Stimulated activated naive CD4-positive, alpha-beta T cell treated with Interleukin-2 at 50 U/mL for 16 hours (primary cell): ENCODE data around the gene SRRM2.

Experiments
- DNase-seq: peaks from one replicate; lab custom pipeline; 2025; lab: John Stamatoyannopoulos, UW

SRRM2 gene

DNA sequence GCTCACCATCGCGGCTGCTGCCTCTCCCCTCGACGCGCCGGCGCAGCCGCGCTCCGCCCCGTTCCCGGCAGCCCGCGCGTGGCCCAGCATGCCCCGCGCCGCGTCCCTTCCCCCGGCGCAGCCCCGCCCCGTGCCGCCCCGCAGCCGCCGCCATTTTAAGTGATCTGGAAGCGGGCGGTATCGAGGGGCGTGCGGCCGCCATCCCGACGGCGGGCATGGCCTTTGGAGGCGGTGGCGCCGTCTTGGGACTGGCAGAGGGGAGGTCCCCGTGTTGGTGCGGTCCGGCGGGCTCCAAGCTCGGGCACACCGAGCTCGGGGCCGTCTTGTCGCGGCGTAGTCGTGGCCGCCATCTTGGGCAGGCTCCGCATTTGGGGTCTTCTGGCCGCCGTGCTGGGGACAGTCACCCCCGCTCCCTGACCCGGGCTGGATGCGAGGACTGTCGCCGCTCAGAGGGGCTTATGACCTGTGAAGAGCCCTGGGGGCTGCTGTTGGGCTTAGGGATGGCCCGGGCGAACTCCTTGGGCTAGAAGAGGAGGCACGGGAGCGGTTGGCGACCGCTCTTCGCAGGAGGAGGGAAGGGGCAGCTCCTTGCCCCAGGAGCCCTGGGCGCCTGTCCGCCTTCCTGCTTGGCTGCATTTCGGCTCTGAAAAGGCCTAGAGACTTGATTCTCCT lies 24.9 kb downstream of the SRRM2 start, which contains the start of gene ELOB:
Gene ELOB (minus strand): TSS at position 50 of the 672 bp plus-strand sequence. CDS start 41 bp downstream, at position 9.
- DNase-seq = peak; percentile 89

DNA sequence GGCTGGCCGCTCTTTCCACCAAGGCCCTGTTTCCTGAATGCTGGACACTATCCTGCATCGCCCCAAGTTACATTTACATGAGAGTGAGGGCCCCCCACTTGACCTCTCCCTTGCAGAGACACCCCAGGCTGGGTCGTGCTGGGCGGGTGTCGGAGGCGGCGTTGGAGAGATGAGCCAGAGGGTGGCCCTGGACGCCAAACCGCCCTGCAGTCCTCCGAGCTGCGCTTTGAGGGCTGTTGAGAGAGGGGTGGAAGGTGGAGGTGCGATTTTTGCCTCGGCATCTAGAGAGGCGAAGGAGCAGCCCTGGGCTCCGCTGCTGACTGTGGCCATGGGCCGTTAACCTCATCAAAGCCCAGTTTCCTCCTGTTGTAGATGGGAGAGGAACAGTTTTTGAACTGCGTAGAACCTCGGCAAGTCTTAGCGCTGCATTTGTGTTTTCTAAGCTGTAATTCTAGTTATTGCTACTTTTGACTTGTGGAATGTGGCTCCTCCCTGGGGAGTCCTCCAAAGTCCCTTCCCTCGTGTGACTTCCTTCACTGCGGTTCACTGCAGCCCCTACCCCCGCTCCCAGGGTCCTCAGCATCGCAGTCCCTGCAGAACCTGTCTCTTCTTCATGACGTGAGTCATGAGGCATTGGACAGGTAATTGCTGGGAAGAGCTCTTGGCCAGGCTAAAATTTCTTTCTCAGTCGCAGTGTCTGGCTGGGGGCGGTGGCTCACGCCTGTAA lies 25.6 kb downstream of the SRRM2 start:
- peak; percentile 35 for DNase-seq

DNA sequence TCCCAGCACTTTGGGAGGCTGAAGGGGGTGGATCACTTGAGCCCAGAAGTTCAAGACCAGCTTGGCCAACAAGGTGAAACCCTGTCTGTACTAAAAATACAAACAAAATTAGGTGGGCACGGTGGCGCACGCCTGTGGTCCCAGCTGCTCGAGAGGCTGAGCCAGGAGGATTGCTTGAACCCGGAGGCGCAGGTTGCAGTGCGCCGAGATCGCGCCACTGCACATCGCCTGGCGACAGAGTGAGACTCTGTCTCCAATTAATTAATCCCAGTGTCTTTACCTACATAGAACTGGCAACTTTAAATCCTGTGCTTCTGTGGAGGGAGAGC lies 26.2 kb downstream of the SRRM2 start:
- no peak for DNase-seq

DNA sequence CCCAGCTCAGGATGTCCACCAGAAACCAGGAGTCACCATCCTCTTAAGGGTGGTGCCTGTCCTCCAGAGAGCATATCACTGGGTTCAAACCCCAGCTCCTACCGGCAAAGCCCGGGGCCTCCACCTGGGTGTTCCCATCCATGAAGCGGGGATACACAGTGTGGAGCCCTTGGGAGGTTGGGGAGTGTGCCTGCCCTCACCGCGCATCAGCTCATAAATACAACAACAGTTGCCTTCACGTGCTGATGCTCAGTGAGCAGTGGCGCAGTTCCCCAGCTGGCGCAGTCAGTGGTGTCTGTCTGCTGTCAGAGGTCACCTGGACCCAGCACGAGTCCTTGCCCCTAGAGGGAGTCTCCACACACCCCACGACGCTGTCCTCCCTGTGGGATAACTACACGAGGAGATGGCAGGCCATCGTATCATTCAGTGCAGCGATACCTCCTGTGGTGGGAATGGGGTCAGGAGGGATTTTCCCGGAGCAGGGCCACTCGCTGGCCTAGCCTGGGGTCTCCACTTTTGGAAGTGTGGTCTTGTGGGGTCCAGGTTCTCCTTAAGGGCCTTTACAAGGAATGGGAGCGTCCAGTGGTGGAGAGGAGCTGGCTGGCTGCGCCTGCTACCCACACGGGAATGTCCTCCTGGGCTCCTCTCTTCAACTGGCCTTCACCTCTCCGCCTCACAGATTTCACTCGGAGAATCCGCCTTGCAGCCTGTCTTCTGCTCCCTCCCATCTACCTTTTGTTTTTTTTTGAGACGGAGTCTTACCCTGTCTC lies 26.9 kb downstream of the SRRM2 start:
- no peak for DNase-seq

DNA sequence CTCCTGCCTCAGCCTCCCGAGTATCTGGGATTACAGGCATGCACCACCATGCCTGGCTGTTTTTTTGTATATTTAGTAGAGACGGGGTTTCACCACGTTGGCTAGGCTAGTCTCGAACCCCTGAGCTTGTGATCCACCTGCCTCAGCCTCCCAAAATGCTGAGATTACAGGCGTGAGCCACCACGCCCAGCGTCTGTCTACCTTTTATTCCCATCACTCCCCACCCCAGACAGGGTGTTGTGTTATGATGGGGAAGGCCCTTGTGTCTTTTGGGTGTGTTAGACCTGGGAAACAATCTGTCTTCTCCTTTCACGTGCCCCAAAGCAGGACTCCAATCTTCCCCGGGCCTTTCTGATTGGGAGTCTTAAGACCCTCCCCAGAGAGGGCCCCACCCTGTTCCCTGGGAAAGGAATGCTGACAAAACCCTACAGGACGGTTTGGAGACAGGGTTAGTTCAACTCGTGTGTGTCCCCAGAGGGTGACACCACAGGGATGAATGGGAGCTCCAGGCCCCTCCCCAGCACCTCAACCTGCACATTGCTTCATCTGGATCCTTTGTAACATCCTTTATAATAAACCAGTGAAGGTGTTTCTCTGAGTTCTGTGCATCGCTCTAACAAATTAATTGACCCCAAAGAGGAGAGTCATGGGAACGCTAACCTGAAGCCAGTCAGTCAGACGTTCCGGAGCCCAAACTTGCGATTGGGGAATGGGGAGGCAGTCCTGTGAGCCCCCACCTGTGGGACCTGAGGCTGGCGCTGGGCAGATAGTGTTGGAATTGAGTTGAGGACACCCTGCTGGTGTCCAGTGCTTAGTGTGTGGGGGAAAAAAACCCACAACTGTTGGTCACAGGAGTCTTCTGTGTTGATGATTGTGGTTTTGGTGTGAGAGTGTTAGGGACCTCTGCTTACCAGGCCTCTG lies 27.8 kb downstream of the SRRM2 start:
- DNase-seq = no peak

DNA sequence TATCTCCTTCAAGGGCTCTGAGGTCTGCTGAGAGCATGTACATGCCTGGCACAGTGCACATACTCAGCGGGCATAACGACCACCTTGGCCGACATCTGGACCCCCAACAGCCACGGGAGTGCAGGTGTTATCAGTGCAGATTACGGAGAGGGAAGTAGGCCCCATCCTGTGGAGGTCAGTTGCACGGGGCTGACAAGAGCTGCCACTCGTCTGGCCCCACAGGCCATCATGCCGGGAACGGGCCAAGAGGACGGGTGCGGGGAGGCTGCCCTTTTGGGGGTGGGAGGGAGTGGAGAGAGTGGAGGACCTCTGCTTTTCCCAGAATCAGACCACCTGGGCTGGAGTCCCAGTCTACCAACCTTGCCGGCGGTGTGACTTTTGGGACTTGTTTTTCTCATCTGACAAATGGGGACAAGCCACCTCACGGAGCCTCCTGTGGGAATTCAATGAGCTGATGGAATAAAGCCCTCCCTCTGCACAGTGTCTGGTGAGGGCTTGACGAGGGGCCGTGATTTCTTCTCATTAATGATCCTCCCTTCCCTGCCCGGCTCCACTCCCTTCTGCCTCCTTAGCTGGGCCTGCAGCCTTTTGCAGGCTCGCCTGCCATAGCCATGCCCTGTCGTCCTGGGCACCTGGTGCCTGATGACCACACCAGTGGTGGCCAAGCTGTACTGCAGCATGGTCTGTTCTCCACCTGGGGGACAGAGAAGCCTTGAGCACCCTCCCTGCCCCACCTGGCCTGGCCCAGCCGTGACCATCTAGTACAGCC lies 30.3 kb downstream of the SRRM2 start:
- no peak for DNase-seq

DNA sequence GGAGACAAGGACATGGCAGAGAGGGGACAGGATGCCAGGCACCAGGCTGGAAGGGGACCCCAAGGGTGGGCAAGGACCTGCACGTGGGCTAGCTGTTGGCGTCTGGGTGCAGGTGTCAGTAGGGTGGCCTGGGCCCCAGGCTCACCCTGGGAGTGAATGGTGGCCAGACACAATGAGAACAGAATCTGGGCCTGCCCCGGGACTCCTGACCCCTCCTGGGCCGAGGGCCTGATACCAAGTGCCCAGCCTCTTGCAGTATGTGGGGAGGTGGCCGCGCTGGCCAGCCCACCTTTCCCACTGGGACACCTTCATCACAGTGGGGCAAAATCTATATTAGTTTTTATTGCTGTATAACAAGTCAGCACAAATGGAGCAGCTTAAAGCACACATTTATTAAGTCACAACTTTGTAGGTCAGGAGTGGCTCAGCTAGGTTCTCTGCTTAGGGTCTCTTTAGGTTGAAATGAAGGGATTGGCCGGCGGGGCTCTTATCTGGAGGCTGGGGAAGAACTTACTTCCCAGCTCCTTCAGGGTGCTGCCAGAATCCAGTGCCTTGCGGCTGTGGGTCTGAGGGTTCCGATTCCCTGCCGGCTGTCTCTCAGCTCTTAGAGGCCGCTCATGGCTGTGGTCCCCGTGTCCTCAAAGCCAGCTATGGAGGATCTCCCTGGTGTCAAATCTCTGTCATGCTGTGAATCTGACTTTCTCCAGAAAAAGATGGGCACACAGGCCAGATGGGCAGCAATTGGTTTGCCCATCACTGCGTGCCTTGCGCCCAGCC lies 31.3 kb downstream of the SRRM2 start:
- DNase-seq = no peak

DNA sequence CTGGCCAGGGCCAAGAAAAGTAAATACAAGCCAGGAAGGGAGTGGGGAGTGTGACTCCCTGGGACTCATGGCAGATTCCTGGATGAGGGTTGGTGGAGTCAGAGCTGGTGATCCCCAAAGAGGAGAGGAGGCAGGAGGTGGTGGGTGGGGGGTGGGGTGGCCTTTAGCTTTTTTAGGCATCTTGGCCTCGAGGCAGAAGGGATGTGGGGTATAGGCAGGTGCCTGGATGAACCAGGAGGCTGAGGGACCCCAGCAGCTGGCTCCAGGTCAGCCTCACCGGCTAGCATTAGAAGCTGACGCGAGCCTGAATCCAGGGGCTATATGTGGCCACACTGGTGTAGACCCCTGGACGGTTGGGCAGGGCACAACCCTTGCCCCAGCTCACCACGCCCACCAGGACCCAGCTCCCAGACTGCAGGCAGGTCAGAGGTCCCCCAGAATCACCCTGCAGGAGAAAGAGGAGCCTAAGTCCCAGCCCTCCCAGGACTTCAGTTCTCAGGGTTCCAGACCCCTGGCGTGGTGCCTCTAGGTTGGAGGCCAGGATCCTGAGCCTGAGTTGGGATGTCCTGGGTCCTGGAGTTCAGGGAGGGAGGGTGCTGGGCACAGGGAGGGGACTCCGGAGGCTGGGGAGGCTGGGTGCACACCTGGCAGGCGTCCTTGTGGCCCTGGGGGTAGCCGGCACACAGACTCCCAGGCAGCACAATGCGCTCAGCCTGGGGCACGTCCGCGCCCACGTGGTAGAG lies 32.1 kb downstream of the SRRM2 start:
- no peak for DNase-seq

DNA sequence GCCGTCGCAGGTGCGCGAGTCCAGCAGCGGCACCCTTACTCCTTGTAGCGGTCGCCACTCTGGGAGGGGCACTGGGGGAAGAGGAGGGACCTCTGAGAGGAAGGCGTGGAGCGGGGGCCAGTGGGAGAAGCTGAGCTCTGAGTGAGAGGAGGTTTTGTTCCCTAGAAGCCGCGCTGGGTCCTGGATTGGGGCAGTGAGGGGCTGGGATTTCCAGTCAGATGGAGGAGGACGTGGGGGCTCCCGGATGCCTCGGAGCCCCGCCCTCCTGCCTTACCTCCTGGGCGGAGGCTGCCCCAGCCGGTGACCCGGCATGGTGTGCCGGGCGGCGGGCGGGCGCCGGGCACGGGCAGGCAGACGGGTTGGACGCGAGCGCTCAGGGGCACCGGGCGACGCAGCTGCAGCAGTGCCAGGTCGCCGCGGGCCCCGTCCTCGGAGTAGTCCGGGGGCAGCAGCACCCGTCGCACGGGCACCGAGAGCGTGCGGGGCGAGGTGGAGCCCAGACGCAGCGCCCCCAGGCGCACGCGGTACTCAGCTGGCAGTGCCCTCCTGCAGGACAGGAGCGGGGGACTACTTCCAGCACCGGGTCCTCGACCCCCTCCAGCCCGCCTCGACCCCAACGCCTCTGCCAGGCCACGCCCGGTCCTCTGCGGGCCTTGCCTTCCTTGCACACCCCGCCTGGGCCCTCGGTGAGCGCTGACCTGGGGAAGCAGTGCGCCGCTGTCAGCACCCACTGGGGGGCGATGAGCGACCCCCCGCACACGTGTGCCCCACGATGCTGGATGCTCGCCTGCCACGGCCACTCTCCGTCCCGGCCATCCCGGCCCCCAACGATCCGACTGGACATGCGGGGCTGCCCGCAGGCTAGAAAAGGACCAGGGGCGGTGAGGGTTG lies 32.9 kb downstream of the SRRM2 start:
- no peak for DNase-seq

DNA sequence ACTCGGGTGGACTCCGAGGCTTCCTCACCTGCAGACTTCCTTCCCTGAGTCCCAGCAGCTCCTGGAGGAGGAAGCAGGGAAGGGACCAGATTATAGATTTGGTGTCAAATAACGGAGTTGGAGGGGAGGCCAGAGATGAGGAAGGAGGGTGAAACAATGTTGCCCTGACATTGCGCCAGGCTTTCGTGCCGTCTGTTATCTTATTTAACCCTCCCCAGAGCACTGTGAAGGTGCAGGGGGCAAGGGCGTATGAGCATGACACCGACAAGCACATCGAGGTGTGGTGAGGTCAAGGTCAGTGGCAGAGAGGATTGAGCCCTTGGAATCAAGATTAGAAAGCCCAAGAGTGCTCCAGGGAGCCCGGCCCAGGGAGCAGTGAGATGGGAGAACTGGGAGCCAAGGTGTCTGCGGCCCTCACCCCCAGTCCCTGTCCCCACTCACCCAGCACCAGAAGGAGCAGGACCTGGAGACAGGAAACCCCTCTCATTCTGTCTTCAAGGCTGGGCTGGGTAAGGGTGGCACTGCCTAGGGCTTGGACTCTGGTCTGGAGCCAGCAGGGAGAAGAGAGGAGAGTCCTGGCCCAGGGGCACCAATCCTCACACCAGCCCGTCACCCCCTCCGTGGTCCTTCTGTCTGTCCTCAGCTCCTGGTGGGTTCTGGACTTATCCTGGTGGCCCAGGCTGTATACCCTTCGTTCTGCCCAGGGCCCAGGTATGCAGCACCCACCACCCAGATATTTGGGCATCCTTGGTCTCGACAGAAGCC lies 33.8 kb downstream of the SRRM2 start:
- DNase-seq = no peak

DNA sequence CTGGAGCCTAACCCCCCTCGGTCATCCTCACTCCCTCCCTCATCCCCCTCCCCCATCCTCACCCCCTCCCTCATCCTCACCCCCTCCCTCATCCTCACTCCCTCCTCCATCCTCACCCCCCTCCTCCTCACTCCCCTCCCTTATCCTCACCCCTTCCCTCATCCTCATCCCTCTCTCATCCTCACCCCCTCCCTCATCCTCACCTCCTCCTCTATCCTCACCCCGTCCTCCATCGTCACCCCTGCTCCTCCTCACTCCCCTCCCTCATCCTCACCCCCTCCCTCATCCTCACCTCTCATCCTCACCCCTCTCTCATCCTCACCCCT lies 34.4 kb downstream of the SRRM2 start:
- no peak for DNase-seq

DNA sequence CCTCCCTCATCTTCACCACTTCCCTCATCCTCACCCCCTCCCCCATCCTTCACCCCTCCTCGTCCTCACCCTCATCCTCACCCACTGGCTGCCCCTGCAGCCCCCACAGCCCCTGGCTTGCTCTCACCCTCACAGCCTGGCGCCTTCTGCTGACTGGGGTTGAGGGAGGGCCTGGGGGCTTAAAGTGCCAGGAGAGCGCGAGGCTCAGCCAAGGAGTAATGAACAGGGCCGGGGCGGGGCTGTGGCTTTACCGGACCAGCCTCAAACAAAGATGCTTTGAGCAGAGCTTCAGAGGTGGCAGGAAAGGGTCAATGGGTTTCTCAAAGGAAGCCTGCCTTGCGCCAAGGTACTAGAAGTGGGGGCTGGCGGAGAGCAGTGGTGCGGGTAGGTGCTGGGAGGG lies 35.0 kb downstream of the SRRM2 start, which contains the start of gene PRSS33:
Gene PRSS33 (minus strand): TSS at position 155 of the 400 bp plus-strand sequence. CDS start 1,013 bp downstream, outside the sequence.
- no peak for DNase-seq

DNA sequence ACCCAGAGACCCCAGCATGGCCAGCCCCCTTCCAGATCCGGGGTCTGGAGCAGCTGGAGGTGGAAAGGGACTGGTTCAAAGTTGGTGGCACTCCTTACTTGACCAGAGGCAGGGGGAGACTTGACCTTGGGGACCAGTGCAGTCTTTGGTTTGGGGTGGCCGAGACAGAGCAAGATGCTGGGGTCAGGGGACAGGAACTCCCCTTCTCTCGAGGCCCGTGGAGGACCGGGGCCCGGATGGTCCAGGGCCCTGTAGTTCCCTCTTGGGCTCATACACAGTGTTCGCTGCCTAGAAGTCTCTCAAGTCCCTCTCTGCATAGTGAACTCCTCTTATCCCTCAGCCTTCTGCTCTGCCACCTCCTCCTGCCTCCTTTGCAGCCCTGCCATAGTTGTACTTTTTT lies 35.5 kb downstream of the SRRM2 start:
- DNase-seq = no peak

DNA sequence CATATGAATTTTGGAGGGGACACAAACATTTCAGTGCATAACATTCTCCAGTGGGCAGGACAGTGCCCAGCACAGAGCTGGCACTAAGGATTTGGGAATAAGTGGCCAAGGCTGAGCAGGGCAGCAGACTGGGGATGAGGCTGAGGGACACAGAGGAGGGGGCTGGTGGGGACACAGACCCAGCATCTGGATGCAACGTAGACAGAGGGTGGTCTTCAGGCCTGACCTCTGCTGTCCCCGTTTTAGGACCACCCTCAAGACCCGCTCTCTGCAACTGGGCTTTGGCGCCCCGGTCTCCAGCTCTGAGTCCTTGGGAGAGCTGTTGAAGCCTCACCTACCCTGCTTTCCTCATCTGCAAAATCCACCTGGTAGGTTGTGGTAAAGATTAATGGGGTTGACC lies 38.2 kb downstream of the SRRM2 start:
- DNase-seq = no peak

DNA sequence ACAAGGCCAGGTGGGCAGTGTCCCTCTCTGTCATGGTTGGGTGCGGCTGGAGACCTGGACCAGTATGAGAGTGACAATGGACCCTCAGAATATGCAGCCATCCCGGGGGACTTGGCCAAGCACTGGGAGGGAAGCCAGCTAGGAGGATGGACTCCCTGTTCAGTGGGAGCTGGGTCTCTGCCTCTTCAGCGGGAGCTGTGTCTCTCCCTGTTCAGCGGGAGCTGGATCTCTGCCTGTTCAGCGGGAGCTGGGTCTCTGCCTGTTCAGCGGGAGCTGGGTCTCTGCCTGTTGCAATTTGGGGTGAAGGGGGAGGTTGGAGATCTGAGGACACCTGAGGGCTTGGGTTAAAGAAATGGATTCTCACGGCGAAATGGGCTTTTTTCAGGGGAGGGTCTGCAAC lies 38.7 kb downstream of the SRRM2 start:
- no peak for DNase-seq

DNA sequence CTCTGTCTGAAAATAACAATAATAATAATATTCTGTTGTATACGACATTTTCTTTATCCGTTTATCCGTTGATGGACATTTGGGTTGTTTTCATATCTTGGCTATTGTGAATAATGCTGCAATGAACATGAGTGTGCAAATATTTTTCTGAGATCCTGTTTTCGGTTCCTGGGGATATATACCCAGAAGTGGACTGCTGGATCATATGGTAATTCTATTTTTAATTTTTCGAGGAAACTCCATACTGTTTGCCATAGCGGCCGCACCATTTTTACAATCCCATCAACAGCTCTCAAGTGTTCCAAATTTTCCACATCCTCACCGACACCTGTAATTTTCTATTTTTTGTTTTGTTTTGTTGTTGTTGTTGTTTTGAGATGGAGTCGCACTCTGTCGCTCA lies 40.5 kb downstream of the SRRM2 start:
- no peak for DNase-seq

DNA sequence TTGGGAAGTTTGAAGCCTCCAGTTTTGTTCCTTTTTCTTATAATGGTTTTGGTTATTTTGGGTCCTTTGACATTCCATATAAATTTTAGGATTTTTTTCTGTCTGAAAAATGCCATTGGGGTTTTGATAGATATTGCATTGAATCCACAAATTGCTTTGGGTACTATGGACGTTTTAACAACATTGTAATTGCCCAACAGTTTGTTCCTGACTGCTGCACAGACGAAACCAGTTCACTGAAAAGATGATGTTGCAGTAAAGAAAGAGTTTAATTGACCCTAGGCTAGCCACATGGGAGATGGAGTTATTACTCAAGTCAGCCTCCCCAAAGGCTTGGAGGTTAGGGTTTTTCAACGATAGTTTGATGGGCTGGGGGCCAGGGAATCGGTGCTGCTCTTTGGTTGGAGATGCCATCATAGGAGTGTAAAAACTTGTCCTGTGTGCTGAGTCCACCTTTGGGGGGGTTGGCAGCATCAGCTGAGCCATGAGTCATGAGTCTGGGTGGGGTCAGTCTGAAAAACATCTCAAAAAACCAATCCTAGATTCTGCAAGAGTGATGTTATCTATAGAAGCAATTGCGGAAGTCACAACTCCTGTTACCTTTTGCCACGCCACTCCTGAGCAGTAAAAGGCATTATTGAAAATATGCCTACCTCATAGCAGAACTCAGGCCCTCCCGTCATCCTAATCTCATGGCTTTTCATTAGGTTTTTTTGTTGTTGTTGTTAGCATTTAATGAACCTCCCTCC lies 43.1 kb downstream of the SRRM2 start:
- no peak for DNase-seq
